Pancreas (tissue), 10 donors: ENCODE data around the gene PCNX3. TPM values are rescaled to one million over a fixed set of nuclear protein-coding genes. Genes with fewer than 3 reads are reported as not detected.

Experiments
- ATAC-seq, 4 donors: fragments of 200-7000 bp; cut with Tn5 transposase; one replicate each; pipeline versions ENCODE4 v1.8.0 to v1.9.1; 2020; ENCODE audit warnings: mild to moderate bottlenecking in 4 of 4, moderate library complexity in 4 of 4
- DNase-seq, 6 donors: peaks; one replicate each; pipeline ENCODE4 v3.0.0-alpha.2; 2020
- FAIRE-seq: peaks from 2 replicates; lab custom pipeline; 2012; peaks lifted over from hg19 to GRCh38; lab: Jason Lieb, UNC
- H3K27ac ChIP-seq, 4 donors: fragments of 200-600 bp; sonication (generic); 1 replicate in 3 of 4; 2 replicates in 1 of 4; pipeline versions ENCODE4 v1.5.0 to v1.8.0; 2020
- H3K27me3 ChIP-seq, 4 donors: fragments of 200-600 bp; one replicate each; pipeline ENCODE4 v1.8.0; 2021
- H3K36me3 ChIP-seq, 3 donors: fragments of 200-600 bp; sonication (generic) in 1 of 3; one replicate each; pipeline versions ENCODE4 v1.5.0 to v1.8.0; 2020 to 2021
- H3K4me1 ChIP-seq, 3 donors: fragments of 200-600 bp; one replicate each; pipeline ENCODE4 v1.8.0; 2021
- H3K4me3 ChIP-seq, 4 donors: fragments of 200-600 bp; sonication (generic) in 2 of 4; one replicate each; pipeline versions ENCODE4 v1.5.0 to v1.8.0; 2020 to 2021
- H3K9me3 ChIP-seq, 4 donors: fragments of 200-600 bp; one replicate each; pipeline ENCODE4 v1.8.0; 2021
- CTCF ChIP-seq, 4 donors: fragments of 200-600 bp; sonication (generic) in 3 of 4; IDR thresholded peaks; one replicate each; pipeline versions ENCODE4 v1.5.0 to v1.8.0; 2021; ENCODE audit warnings: antibody characterized with exemption in 4 of 4
- WGBS, 2 donors: extraction: QIAGEN DNeasy Blood & Tissue Kit; methylation state at CpG; one replicate each; pipeline ENCODE4 v1.1.7; 2013; 5-methylcytosine and 5-hydroxymethylcytosine counted together
- intact Hi-C, 3 donors: fragments of 100-400 bp; cut with DNase I; formaldehyde crosslinking; loops; one replicate each; pipeline versions ENCODE4 v1.11.1 to v1.14.2; 2022
- polyA plus RNA-seq, 2 donors: library from polyadenylated mRNA; stranded (reverse); fragments of 200-250 nt; gene quantifications; one replicate each; pipeline ENCODE4 v1.2.3, GENCODE V29; 2013
- total RNA-seq, 6 donors: library from RNA; stranded (reverse); fragmentation: NEBNext Ultra II Directional in 4 of 6; extraction: Animal tissue kit (Norgen Biotek cat#: 25700) in 4 of 6; gene quantifications; one replicate each; pipeline versions ENCODE4 v1.2.1 to v1.2.4, GENCODE V29; 2021 to 2023
- donor health status: healthy with polysubstance abuse.
- donor health status: DM: no; HTN: no; CAD: no; lungs with moderate emphysema.
- donor health status: DM: no; HTN: no; CAD: no.
- donor health status: control.
- donor health status: control.
- donor health status: Bipolar disorder and iron deficiency.
- donor health status: DM: yes; HTN: yes; CAD: no.
- donor health status: DM: no; HTN: no; CAD: no.
- donor health status: DM: no; HTN: no; CAD: no.
- donor health status: DM: yes; HTN: yes; CAD: no.

Gene PCNX3
- total and polyA plus RNA-seq, 8 donors: 13.5 to 26.3 (median 18.3) TPM

- Histone ChIP-seq H3K27ac (no peak overlapping the region), H3K4me3 (no peak overlapping the region), H3K4me1 (peaks cover 0 to 4% (median 0%) of the 10 kb centered on the region in 3 donors), H3K9me3 (no peaks in the 10 kb centered on the region), H3K27me3 (no peaks in the 10 kb centered on the region), H3K36me3 (no peaks in the 10 kb centered on the region)
- 91 to 99% methylated on average over 8 of the region's 8 CpGs for WGBS, 2 donors
- intact Hi-C loops: loop anchor here in 1 of 3 donors (10.0 kb wide), 1 partner anchor 46 kb away; no protein-coding TSS in a partner anchor
- FAIRE-seq (no peak), DNase-seq (no peak), ATAC-seq (no peak)
- no peak for TF ChIP-seq CTCF (IDR thresholded peaks at IDR 0.05)
Observed at GRCh38 chr11:65580756-65581155, 34.8 kb upstream of the PCNX3 start.

GRCh38 chr11:65581928-65582327 lies 33.6 kb upstream of the PCNX3 start:
- no peak overlapping the region for H3K4me3 ChIP-seq
- H3K36me3 ChIP-seq: no peaks in the 10 kb centered on the region
- H3K27me3 ChIP-seq: no peaks in the 10 kb centered on the region
- intact Hi-C loops: loop anchor here in 1 of 3 donors (10.0 kb wide), 1 partner anchor 47 kb away; no protein-coding TSS in a partner anchor
- no peak for TF ChIP-seq CTCF (IDR thresholded peaks at IDR 0.05)
- FAIRE-seq: no peak
- no peak overlapping the region for H3K27ac ChIP-seq
- H3K9me3 ChIP-seq: no peaks in the 10 kb centered on the region
- WGBS, 2 donors: 73 to 85% methylated on average over 3 of the region's 3 CpGs
- no peak for ATAC-seq
- no peaks in the 10 kb centered on the region for H3K4me1 ChIP-seq
- no peak for DNase-seq

GRCh38 chr11:65583589-65583988 lies 32.0 kb upstream of the PCNX3 start:
- no peak for ATAC-seq
- no peaks in the 10 kb centered on the region for H3K9me3 ChIP-seq

GRCh38 chr11:65584106-65584505 lies 31.5 kb upstream of the PCNX3 start:
- DNase-seq (no peak), FAIRE-seq (no peak), ATAC-seq (no peak)
- no peaks in the 10 kb centered on the region for H3K27me3 ChIP-seq
- no peak overlapping the region for H3K4me3 ChIP-seq
- intact Hi-C loops: loop anchor here in 1 of 3 donors (10.0 kb wide), 1 partner anchor 49 kb away; no protein-coding TSS in a partner anchor
- WGBS, 2 donors: 71 to 72% methylated on average over 8 of the region's 8 CpGs
- H3K36me3 ChIP-seq: no peaks in the 10 kb centered on the region
- H3K27ac ChIP-seq: no peak overlapping the region
- no peaks in the 10 kb centered on the region for H3K9me3 ChIP-seq
- TF ChIP-seq CTCF (IDR thresholded peaks at IDR 0.05): no peak
- H3K4me1 ChIP-seq: no peaks in the 10 kb centered on the region

More at GRCh38 chr11:65583589-65583988, 32.0 kb upstream of the PCNX3 start:
- FAIRE-seq: no peak
- Histone ChIP-seq H3K4me1 (no peaks in the 10 kb centered on the region), H3K4me3 (no peak overlapping the region), H3K36me3 (no peaks in the 10 kb centered on the region), H3K27ac (no peak overlapping the region), H3K27me3 (no peaks in the 10 kb centered on the region)
- WGBS, 2 donors: 92 to 97% methylated on average over 7 to 10 of the region's 10 CpGs
- TF ChIP-seq CTCF (IDR thresholded peaks at IDR 0.05): no peak
- intact Hi-C loops: loop anchor here in 1 of 3 donors (10.0 kb wide), 1 partner anchor 49 kb away; no protein-coding TSS in a partner anchor
- no peak for DNase-seq

GRCh38 chr11:65584723-65585171 lies 30.8 kb upstream of the PCNX3 start:
- peak in 1 of 6 donors; percentile 40 for DNase-seq

More at GRCh38 chr11:65584723-65585171, 30.8 kb upstream of the PCNX3 start:
- Histone ChIP-seq H3K4me1 (no peaks in the 10 kb centered on the region), H3K27ac (no peak overlapping the region), H3K27me3 (no peaks in the 10 kb centered on the region), H3K4me3 (no peak overlapping the region), H3K36me3 (no peaks in the 10 kb centered on the region), H3K9me3 (no peaks in the 10 kb centered on the region)
- FAIRE-seq (no peak), ATAC-seq (peak in 2 of 4 donors; percentile 20 to 43)
- no peak for TF ChIP-seq CTCF (IDR thresholded peaks at IDR 0.05)
- 27% methylated on average over 44 to 46 of the region's 46 CpGs for WGBS, 2 donors
- intact Hi-C loops: loop anchor here in 1 of 3 donors (10.0 kb wide), 1 partner anchor 50 kb away; no protein-coding TSS in a partner anchor
